GM10266 (cell line): ENCODE results near the gene PLEKHM2.

Source experiments
- DNase-seq: peaks from one replicate; pipeline ENCODE4 v3.0.0; 2012; ENCODE audit errors: extremely low spot score
- CTCF ChIP-seq: IDR thresholded peaks from 2 replicates; pipeline ENCODE4 v1.5.1; 2012; ENCODE audit warnings: mild to moderate bottlenecking, low read depth; ENCODE audit not compliant: control insufficient read depth, insufficient read depth; ENCODE audit errors: missing control alignments

The PLEKHM2 gene

GRCh38 chr1:15777909-15778707 lies 94.0 kb downstream of the PLEKHM2 start:
- no peak for DNase-seq
- TF ChIP-seq CTCF = no peak
